Upper lobe of left lung (tissue), 4 donors: ENCODE measurements around the gene METTL27.

Source experiments
- CTCF ChIP-seq, 6 experiments: fragments of 450-650 bp in 4 of 6; fragments of 200-600 bp in 2 of 6; sonication (generic) in 2 of 6; IDR thresholded peaks; one replicate each; pipeline ENCODE4 v1.5.1; 2016 to 2019; ENCODE audit warnings: antibody characterized with exemption in 6 of 6
- POLR2A ChIP-seq, 4 donors: fragments of 450-650 bp; IDR thresholded peaks; one replicate each; pipeline ENCODE4 v1.5.1; 2016 to 2017; ENCODE audit warnings: antibody characterized with exemption in 4 of 4, mild to moderate bottlenecking in 2 of 4

GRCh38 chr7:73856941-73857340, 14.6 kb upstream of the METTL27 start:
- TF ChIP-seq POLR2A (IDR thresholded peaks at IDR 0.05) = no peak
- TF ChIP-seq CTCF (IDR thresholded peaks at IDR 0.05) = no peak
